CD4-positive, alpha-beta memory T cell (primary cell): ENCODE data around the gene TUB. TPM values are rescaled to one million over a fixed set of nuclear protein-coding genes. Genes with fewer than 3 reads are reported as not detected.

ENCODE experiments used
- CTCF ChIA-PET: fragments of 350-600 bp; sonication (Branson Sonifier 250); formaldehyde crosslinking; loops from one replicate; lab custom pipeline; 2021; ENCODE audit warnings: inconsistent platforms; ENCODE audit not compliant: partially characterized antibody; lab: Charles Lee
- POLR2A ChIA-PET: fragments of 350-600 bp; sonication (Branson Sonifier 250); formaldehyde crosslinking; loops from one replicate; lab custom pipeline; 2021; ENCODE audit not compliant: partially characterized antibody; lab: Charles Lee
- DNase-seq, 5 donors: peaks; one replicate each; pipeline versions ENCODE4 v3.0.0 to v3.0.0-alpha.2; 2020 to 2022; ENCODE audit warnings: mixed read lengths in 1 of 5
- H3K27ac ChIP-seq: one replicate; pipeline ENCODE4 v1.7.0; 2013; ENCODE audit warnings: low read depth, low read length
- H3K27me3 ChIP-seq: 2 replicates; pipeline ENCODE4 v1.7.0; 2013; ENCODE audit warnings: mild to moderate bottlenecking, low read length, moderate library complexity; ENCODE audit not compliant: insufficient read depth
- H3K36me3 ChIP-seq: 2 replicates; pipeline ENCODE4 v1.7.0; 2013; ENCODE audit warnings: mild to moderate bottlenecking, low read length, moderate library complexity; ENCODE audit not compliant: insufficient read depth
- H3K4me1 ChIP-seq: 2 replicates; pipeline ENCODE4 v1.7.0; 2013; ENCODE audit warnings: mild to moderate bottlenecking, low read length, moderate library complexity; ENCODE audit not compliant: insufficient read depth
- H3K4me3 ChIP-seq, 2 donors: one replicate each; pipeline ENCODE4 v1.7.0; 2013; ENCODE audit warnings: low read length in 2 of 2, mild to moderate bottlenecking in 1 of 2
- H3K9me3 ChIP-seq, 2 donors: one replicate each; pipeline ENCODE4 v1.7.0; 2013; ENCODE audit warnings: low read length in 2 of 2, control low read depth in 1 of 2; ENCODE audit not compliant: control insufficient read depth in 1 of 2
- H3K27ac Mint-ChIP-seq, 7 donors: one replicate each; pipeline ENCODE4 v1.8.0; 2020 to 2021; ENCODE audit warnings: mixed read lengths in 7 of 7, mild to moderate bottlenecking in 6 of 7, inconsistent platforms in 3 of 7, moderate library complexity in 3 of 7
- H3K27me3 Mint-ChIP-seq, 2 donors: one replicate each; pipeline ENCODE4 v1.8.0; 2020 to 2021; ENCODE audit warnings: mixed read lengths in 2 of 2
- H3K36me3 Mint-ChIP-seq, 2 donors: one replicate each; pipeline ENCODE4 v1.8.0; 2020 to 2021; ENCODE audit warnings: mixed read lengths in 2 of 2, inconsistent platforms in 1 of 2, mild to moderate bottlenecking in 1 of 2
- H3K4me1 Mint-ChIP-seq, 4 donors: one replicate each; pipeline ENCODE4 v1.8.0; 2020 to 2021; ENCODE audit warnings: mixed read lengths in 4 of 4, mild to moderate bottlenecking in 1 of 4
- H3K4me3 Mint-ChIP-seq, 8 donors: one replicate each; pipeline ENCODE4 v1.8.0; 2020 to 2021; ENCODE audit warnings: mixed read lengths in 8 of 8, mild to moderate bottlenecking in 7 of 8, moderate library complexity in 6 of 8, inconsistent platforms in 3 of 8
- H3K9me3 Mint-ChIP-seq, 8 donors: one replicate each; pipeline ENCODE4 v1.8.0; 2020 to 2021; ENCODE audit warnings: mixed read lengths in 8 of 8, mild to moderate bottlenecking in 5 of 8, inconsistent platforms in 3 of 8, moderate library complexity in 1 of 8
- intact Hi-C: fragments of 100-400 bp; cut with micrococcal nuclease; formaldehyde crosslinking; loops from one replicate; pipeline ENCODE4 v1.15.1; 2023
- polyA plus RNA-seq, 2 donors: library from polyadenylated mRNA; unstranded; fragments of 300-500 nt; fragmentation: Illumina TruSeq; gene quantifications; one replicate each; pipeline ENCODE4 v1.2.3, GENCODE V29; 2021
- total RNA-seq, 2 experiments: library from RNA; stranded (reverse); gene quantifications; one replicate each; pipeline ENCODE4 v1.2.3, GENCODE V29; 2021

TUB gene
- total and polyA plus RNA-seq, 4 experiments from 2014 or later: 0.15 to 0.36 (median 0.26) TPM; not detected in 1

DNA sequence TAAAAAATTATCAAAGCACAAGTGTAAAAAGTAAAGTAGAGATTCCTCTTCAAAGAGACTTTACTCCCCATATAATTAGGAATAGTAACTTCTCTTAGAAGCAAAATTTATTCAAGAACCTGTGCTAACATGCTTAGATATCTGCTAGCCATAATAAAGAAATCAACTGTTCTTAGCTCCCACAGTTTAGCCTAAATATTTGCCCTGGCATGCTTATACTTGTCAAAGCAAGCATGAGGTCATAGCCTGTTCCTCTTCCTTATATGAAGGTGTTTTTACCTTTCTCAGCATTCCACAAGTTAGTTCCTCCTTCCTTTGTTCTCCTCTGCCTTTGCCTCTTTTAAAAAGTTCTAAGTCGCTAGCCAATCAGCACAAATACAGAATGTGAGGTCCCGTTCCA is 57.5 kb downstream of the TUB start:
- peaks cover 21 to 27% of the 10 kb centered on the region in 2 donors for H3K36me3 Mint-ChIP-seq
- no peak for DNase-seq
- no peak overlapping the region for H3K27ac ChIP-seq

GRCh38 chr11:8149726-8150125 is 68.7 kb downstream of the TUB start:
- intact Hi-C loops: no loop called here
- POLR2A ChIA-PET: no interaction called here
- no peaks in the 10 kb centered on the region for H3K9me3 ChIP-seq

More for the DNA sequence above, 57.5 kb downstream of the TUB start:
- intact Hi-C loops: no loop called here
- Mint-ChIP-seq H3K4me3 (no peak overlapping the region), H3K27ac (no peak overlapping the region), H3K9me3 (peaks cover 0 to 6% (median 3%) of the 10 kb centered on the region in 8 donors), H3K4me1 (no peaks in the 10 kb centered on the region), H3K27me3 (peaks cover 0 to 4% of the 10 kb centered on the region in 2 donors)
- Histone ChIP-seq H3K4me1 (no peaks in the 10 kb centered on the region), H3K27me3 (no peaks in the 10 kb centered on the region), H3K4me3 (no peak overlapping the region), H3K36me3 (no peaks in the 10 kb centered on the region), H3K9me3 (no peaks in the 10 kb centered on the region)
- POLR2A ChIA-PET: no interaction called here
- CTCF ChIA-PET: interaction anchor here (1.7 kb wide), 1 partner anchor 39 kb away, joined by 4 read pairs; no protein-coding TSS in a partner anchor

More at GRCh38 chr11:8149726-8150125, 68.7 kb downstream of the TUB start:
- CTCF ChIA-PET: no interaction called here
- H3K27ac ChIP-seq: no peak overlapping the region
- Mint-ChIP-seq H3K4me1 (peaks cover 0 to 3% (median 2%) of the 10 kb centered on the region in 4 donors), H3K27ac (no peak overlapping the region), H3K4me3 (no peak overlapping the region), H3K9me3 (peaks cover 0 to 5% (median 1%) of the 10 kb centered on the region in 8 donors), H3K27me3 (peaks cover 0 to 2% of the 10 kb centered on the region in 2 donors), H3K36me3 (peaks cover 2 to 12% of the 10 kb centered on the region in 2 donors)
- H3K4me1 ChIP-seq: no peaks in the 10 kb centered on the region
- no peaks in the 10 kb centered on the region for H3K36me3 ChIP-seq
- H3K4me3 ChIP-seq: no peak overlapping the region
- no peaks in the 10 kb centered on the region for H3K27me3 ChIP-seq
- no peak for DNase-seq

Other genes with a start within 250 kb of the TUB start
- gene OR10A6, start 149.9 kb upstream of the TUB start, total RNA-seq: not detected
- not detected for gene OR10A6, start 149.9 kb upstream of the TUB start, polyA plus RNA-seq
- gene OR10A3, start 139.5 kb upstream of the TUB start, total RNA-seq: not detected
- not detected for gene OR10A3, start 139.5 kb upstream of the TUB start, polyA plus RNA-seq
- gene NLRP10, start 115.8 kb upstream of the TUB start, total RNA-seq: not detected
- gene NLRP10, start 115.8 kb upstream of the TUB start, polyA plus RNA-seq: not detected
- gene EIF3F, start 93.9 kb upstream of the TUB start, total RNA-seq: 100 to 1,000 TPM; 317 to 330 TPM
- gene EIF3F, start 93.9 kb upstream of the TUB start, polyA plus RNA-seq: 100 to 1,000 TPM; 390 to 441 TPM
- gene RIC3, start 87.8 kb downstream of the TUB start, total RNA-seq: 10 to 100 TPM; 28.7 to 30.0 TPM
- gene RIC3, start 87.8 kb downstream of the TUB start, polyA plus RNA-seq: 1 to 10 TPM; 1.8 to 3.7 TPM
- gene LMO1, start 182.7 kb downstream of the TUB start, total RNA-seq: not detected
- gene LMO1, start 182.7 kb downstream of the TUB start, polyA plus RNA-seq: not detected